HepG2 (cell line): ENCODE data around the gene ZIM2. TPM values are rescaled to one million over a fixed set of nuclear protein-coding genes. Genes with fewer than 3 reads are reported as not detected.

Source experiments
- ATAC-seq: fragments of 200-7000 bp; cut with Tn5 transposase; 3 replicates; pipeline ENCODE4 v1.9.1; 2020; ENCODE audit warnings: mild to moderate bottlenecking, moderate library complexity
- BruUV-seq: library from RNA; stranded (reverse); fragments of 400-500 nt; replicated peaks from 2 replicates; lab custom pipeline; 2021; lab: Mats Ljungman, UMichigan
- CTCF ChIA-PET: fragments of 300-600 bp; formaldehyde crosslinking; extraction: SDS; loops from one replicate; lab custom pipeline; 2021; ENCODE audit warnings: low total read pairs, inconsistent platforms, low intra/inter-chr PET ratio; lab: Yijun Ruan, JAX
- POLR2A ChIA-PET: fragments of 350-600 bp; sonication (Branson Sonifier 250); formaldehyde crosslinking; loops from one replicate; lab custom pipeline; 2020; ENCODE audit warnings: antibody characterized with exemption, inconsistent platforms; lab: Yijun Ruan, JAX
- DNase-seq: peaks from one replicate; pipeline ENCODE4 v3.0.0-alpha.2; 2015; ENCODE audit warnings: low spot score
- FAIRE-seq: peaks from 3 replicates; lab custom pipeline; 2011; peaks lifted over from hg19 to GRCh38; lab: Jason Lieb, UNC
- H2AFZ ChIP-seq: one replicate; pipeline ENCODE4 v1.6.1; 2011; ENCODE audit warnings: low read length, inconsistent platforms
- H3K27ac ChIP-seq: fragments of 300-600 bp; 3 replicates; pipeline ENCODE4 v1.8.0; 2011; ENCODE audit warnings: mixed run types, mild to moderate bottlenecking, mixed read lengths, low read length, inconsistent platforms; ENCODE audit not compliant: insufficient read depth; ENCODE audit errors: extremely low read length
- H3K27me3 ChIP-seq, 2 experiments: fragments of 200-600 bp in 1 of 2; 2 replicates in 1 of 2; 3 replicates in 1 of 2; pipeline versions ENCODE4 v1.6.0 to v1.8.0; 2011; ENCODE audit warnings: low read length in 2 of 2, mild to moderate bottlenecking in 2 of 2, moderate library complexity in 2 of 2, inconsistent platforms in 1 of 2; ENCODE audit not compliant: insufficient read depth in 2 of 2, control insufficient read depth in 1 of 2
- H3K36me3 ChIP-seq, 2 experiments: fragments of 200-600 bp in 1 of 2; replicated peaks in 1 of 2; 2 replicates in 1 of 2; 3 replicates in 1 of 2; pipeline versions ENCODE4 v1.5.1 to v1.8.0; 2011; ENCODE audit warnings: low read length in 2 of 2, inconsistent platforms in 1 of 2; ENCODE audit not compliant: insufficient read depth in 2 of 2, control insufficient read depth in 1 of 2
- H3K4me1 ChIP-seq: 2 replicates; pipeline ENCODE4 v1.5.1; 2012; ENCODE audit warnings: low read length, inconsistent platforms; ENCODE audit not compliant: insufficient read depth
- H3K4me2 ChIP-seq: 2 replicates; pipeline ENCODE4 v1.6.0; 2011; ENCODE audit warnings: low read depth, low read length, inconsistent platforms
- H3K4me3 ChIP-seq, 3 experiments: fragments of 200-600 bp in 1 of 3; sonication (generic), shearing (Covaris generic) in 1 of 3; replicated peaks in 1 of 3; 2 replicates each; pipeline ENCODE4 v1.5.1; 2011 to 2016; ENCODE audit warnings: low read length in 3 of 3, inconsistent platforms in 2 of 3, low read depth in 2 of 3, mild to moderate bottlenecking in 2 of 3, control low read depth in 1 of 3, mixed read lengths in 1 of 3; ENCODE audit not compliant: insufficient read depth in 1 of 3
- H3K79me2 ChIP-seq: one replicate; pipeline ENCODE4 v1.6.1; 2011; ENCODE audit warnings: low read length, inconsistent platforms; ENCODE audit not compliant: insufficient read depth
- H3K9ac ChIP-seq: 2 replicates; pipeline ENCODE4 v1.6.0; 2011; ENCODE audit warnings: mild to moderate bottlenecking, low read depth, low read length, inconsistent platforms; ENCODE audit not compliant: insufficient read depth
- H3K9me3 ChIP-seq: 2 replicates; pipeline ENCODE4 v1.5.1; 2012; ENCODE audit warnings: mild to moderate bottlenecking, low read length
- H4K20me1 ChIP-seq: 2 replicates; pipeline ENCODE4 v1.6.0; 2011; ENCODE audit warnings: inconsistent platforms, mild to moderate bottlenecking, low read length, moderate library complexity; ENCODE audit not compliant: insufficient read depth
- ATF5 ChIP-seq: sonication (generic); formaldehyde crosslinking; IDR thresholded peaks from 2 replicates; pipeline ENCODE4 v1.4.0; 2020; ENCODE audit warnings: mild to moderate bottlenecking, low read depth, missing genetic modification reagents
- BCL6 ChIP-seq: IDR thresholded peaks from 2 replicates; pipeline ENCODE4 v1.6.1; 2016; ENCODE audit warnings: missing genetic modification reagents, missing compliant biosample characterization
- DMTF1 ChIP-seq: sonication (generic); formaldehyde crosslinking; IDR thresholded peaks from 2 replicates; pipeline ENCODE4 v1.4.0; 2020; ENCODE audit warnings: mild to moderate bottlenecking, missing genetic modification reagents
- SNAI1 ChIP-seq: sonication (generic); formaldehyde crosslinking; IDR thresholded peaks from 2 replicates; pipeline ENCODE4 v1.5.0; 2020; ENCODE audit warnings: mild to moderate bottlenecking, missing genetic modification reagents, borderline replicate concordance
- TCF12 ChIP-seq, 2 experiments: fragments of 450-650 bp in 1 of 2; sonication (generic) in 1 of 2; formaldehyde crosslinking in 1 of 2; IDR thresholded peaks; 2 replicates each; pipeline versions ENCODE4 v1.6.1 to v1.8.0; 2017 to 2022; ENCODE audit warnings: antibody characterized with exemption in 1 of 2, mild to moderate bottlenecking in 1 of 2, missing genetic modification reagents in 1 of 2, moderate library complexity in 1 of 2
- ZFP36L1 ChIP-seq: sonication (generic); formaldehyde crosslinking; IDR thresholded peaks from 2 replicates; pipeline ENCODE4 v1.8.0; 2022; ENCODE audit warnings: mild to moderate bottlenecking, missing genetic modification reagents, moderate library complexity
- ZFY ChIP-seq: sonication (generic); formaldehyde crosslinking; IDR thresholded peaks from 2 replicates; pipeline ENCODE4 v1.4.0; 2020; ENCODE audit warnings: missing genetic modification reagents
- ZNF143 ChIP-seq: sonication (generic); formaldehyde crosslinking; IDR thresholded peaks from 2 replicates; pipeline ENCODE4 v1.4.0; 2020; ENCODE audit warnings: missing genetic modification reagents
- ZNF24 ChIP-seq: fragments of 450-650 bp; IDR thresholded peaks from 2 replicates; pipeline ENCODE4 v1.6.1; 2017; ENCODE audit warnings: antibody characterized with exemption, mild to moderate bottlenecking
- ZNF747 ChIP-seq: sonication (generic); formaldehyde crosslinking; IDR thresholded peaks from 2 replicates; pipeline ENCODE4 v1.8.1; 2023; ENCODE audit warnings: missing genetic modification reagents, mild to moderate bottlenecking, borderline replicate concordance
- ZNF781 ChIP-seq: sonication (generic); formaldehyde crosslinking; IDR thresholded peaks from 2 replicates; pipeline ENCODE4 v1.5.1; 2020; ENCODE audit warnings: borderline replicate concordance, mild to moderate bottlenecking, missing genetic modification reagents; ENCODE audit errors: not compliant biosample characterization
- WGBS: methylation state at CpG from one replicate; pipeline ENCODE4 v1.1.6; 2017; ENCODE audit warnings: low lambda C conversion rate; 5-methylcytosine and 5-hydroxymethylcytosine counted together
- in situ Hi-C: cut with HindIII; loops from 2 replicates; pipeline ENCODE4 v1.10.0; 2017; ENCODE audit warnings: low pct_unique_long_range_greater_than_20kb; ENCODE audit not compliant: extremely low pct_ligation_motif_present
- intact Hi-C: fragments of 100-400 bp; cut with micrococcal nuclease; formaldehyde crosslinking; loops from one replicate; pipeline ENCODE4 v1.10.0; 2022; ENCODE audit not compliant: unreplicated experiment
- polyA plus RNA-seq, 8 experiments: library from polyadenylated mRNA; depleted of rRNA in 3 of 8; stranded (reverse) in 7 of 8; unstranded in 1 of 8; fragments of >200 nt; fragmentation: Illumina TruSeq in 4 of 8; extraction: Trizol in 4 of 8; gene quantifications; 2 replicates each; pipeline versions ENCODE4 v1.2.1 to v1.2.3, GENCODE V29; 2011 to 2016; ENCODE audit warnings: low read depth in 4 of 8, missing spikeins in 1 of 8, mixed read lengths in 1 of 8; ENCODE audit not compliant: insufficient read depth in 1 of 8
- total RNA-seq, 5 experiments: library from RNA; depleted of rRNA; stranded (reverse); fragments of >200 nt; fragmentation: Illumina TruSeq; extraction: Trizol; gene quantifications; 2 replicates each; pipeline ENCODE4 v1.2.3, GENCODE V29; 2016; ENCODE audit warnings: low read depth in 1 of 5

The ZIM2 gene
- total and polyA plus RNA-seq, 2 of the 13 experiments (the other 11 are each of a cell fraction or from before 2014, with no cell fraction given): 7.2 to 10.3 TPM

DNA sequence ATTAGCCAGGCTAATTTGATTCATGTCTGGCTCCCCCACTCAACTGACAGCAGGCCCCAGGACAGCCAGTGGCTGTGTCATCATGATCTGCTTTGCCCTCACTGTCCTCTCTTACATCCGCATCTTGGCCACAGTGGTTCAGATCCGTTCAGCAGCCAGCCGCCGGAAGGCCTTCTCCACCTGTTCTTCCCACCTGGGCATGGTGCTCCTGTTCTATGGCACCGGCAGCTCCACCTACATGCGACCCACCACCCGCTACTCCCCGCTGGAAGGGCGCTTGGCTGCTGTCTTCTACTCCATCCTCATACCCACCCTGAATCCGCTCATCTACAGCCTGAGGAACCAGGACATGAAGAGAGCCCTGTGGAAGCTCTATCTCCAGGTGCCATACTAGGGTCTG lies 79.7 kb downstream of the ZIM2 start:
- no peak overlapping the region for H3K27ac ChIP-seq
- no peaks in the 10 kb centered on the region for H3K4me1 ChIP-seq
- H3K9me3 ChIP-seq: peaks cover 22% of the 10 kb centered on the region
- no peak for FAIRE-seq
- ATAC-seq: no peak
- H3K4me3 ChIP-seq: no peak overlapping the region
- H3K36me3 ChIP-seq: no peaks in the 10 kb centered on the region
- DNase-seq: no peak
- no peaks in the 10 kb centered on the region for H3K79me2 ChIP-seq
- no peak overlapping the region for H3K9ac ChIP-seq
- no peak overlapping the region for H3K4me2 ChIP-seq
- ChIA-PET POLR2A (no interaction called here), CTCF (no interaction called here)
- no peaks in the 10 kb centered on the region for H4K20me1 ChIP-seq
- H2AFZ ChIP-seq: no peak overlapping the region
- H3K27me3 ChIP-seq: peaks cover 0 to 4% of the 10 kb centered on the region in 2 experiments; a peak in 2 of 5 replicates
- WGBS: 38% methylated on average over 9 of the region's 10 CpGs
- TF ChIP-seq ZNF24 (no peak), ZNF143 (CRISPR knock-in tag) (no peak), DMTF1 (CRISPR knock-in tag) (no peak), ZNF747 (CRISPR knock-in tag) (no peak), ATF5 (no peak), ZFY (no peak), TCF12 (IDR thresholded peaks at IDR 0.05) (no peak), TCF12 (CRISPR knock-in tag; IDR thresholded peaks at IDR 0.05) (no peak), SNAI1 (CRISPR knock-in tag) (no peak), ZFP36L1 (CRISPR knock-in tag) (no peak), ZNF781 (no peak), BCL6 (CRISPR knock-in tag) (no peak)
- no TSS peak for BruUV-seq
- in situ Hi-C loops: no loop called here
- intact Hi-C loops: no loop called here
